WTC11 (cell line): Measurements from ENCODE around the gene HDGFL2. TPM values are rescaled to one million over a fixed set of nuclear protein-coding genes. Genes with fewer than 3 reads are reported as not detected.
A peak's percentile ranks its signal among the peaks of the same experiment; 100 is the strongest.

Experiments used
- ATAC-seq: fragments of 200-7000 bp; cut with Tn5 transposase; 2 replicates; pipeline ENCODE4 v1.10.0; 2021; ENCODE audit warnings: mild to moderate bottlenecking, moderate library complexity
- CTCF ChIA-PET: fragments of 300-600 bp; sonication (Branson Sonifier 250); formaldehyde crosslinking; loops from one replicate; lab custom pipeline; 2021; ENCODE audit warnings: antibody characterized with exemption; lab: Charles Lee
- POLR2A ChIA-PET: fragments of 350-600 bp; sonication (Branson Sonifier 250); formaldehyde crosslinking; loops from one replicate; lab custom pipeline; 2021; ENCODE audit warnings: antibody characterized with exemption; lab: Charles Lee
- DNase-seq: peaks from one replicate; pipeline ENCODE4 v3.0.0; 2021; ENCODE audit warnings: low spot score
- H3K27ac Mint-ChIP-seq: 2 replicates; pipeline ENCODE4 v1.8.0; 2021; ENCODE audit warnings: mixed read lengths
- H3K27me3 Mint-ChIP-seq: 2 replicates; pipeline ENCODE4 v1.8.0; 2021; ENCODE audit warnings: low read depth, mild to moderate bottlenecking, moderate library complexity, mixed read lengths
- H3K36me3 Mint-ChIP-seq: 2 replicates; pipeline ENCODE4 v1.8.0; 2021; ENCODE audit warnings: mixed read lengths
- H3K4me1 Mint-ChIP-seq: 2 replicates; pipeline ENCODE4 v1.8.0; 2022; ENCODE audit warnings: mixed read lengths
- H3K4me3 Mint-ChIP-seq: 2 replicates; pipeline ENCODE4 v1.8.0; 2021; ENCODE audit warnings: mild to moderate bottlenecking, moderate library complexity, mixed read lengths
- H3K9me3 Mint-ChIP-seq: 2 replicates; pipeline ENCODE4 v1.8.0; 2021; ENCODE audit warnings: mixed read lengths
- AFF4 ChIP-seq: sonication (generic); formaldehyde crosslinking; IDR thresholded peaks from 2 replicates; pipeline ENCODE4 v1.8.1; 2023; ENCODE audit warnings: mild to moderate bottlenecking, missing genetic modification reagents, borderline replicate concordance
- AR ChIP-seq: fragments of 250-450 bp; sonication (Bioruptor Pico); IDR thresholded peaks from 2 replicates; pipeline ENCODE4 v1.9.0; 2021; ENCODE audit warnings: mild to moderate bottlenecking
- ARID4B ChIP-seq: sonication (generic); formaldehyde crosslinking; IDR thresholded peaks from 2 replicates; pipeline ENCODE4 v1.8.0; 2023; ENCODE audit warnings: missing genetic modification reagents, mild to moderate bottlenecking, borderline replicate concordance
- CTCF ChIP-seq: fragments of 200-600 bp; IDR thresholded peaks from 2 replicates; pipeline ENCODE4 v1.8.0; 2022; ENCODE audit warnings: antibody characterized with exemption
- ESRRA ChIP-seq: sonication (generic); formaldehyde crosslinking; IDR thresholded peaks from 2 replicates; pipeline ENCODE4 v1.8.1; 2022; ENCODE audit warnings: mild to moderate bottlenecking, missing genetic modification reagents, borderline replicate concordance
- ETV6 ChIP-seq: sonication (generic); formaldehyde crosslinking; IDR thresholded peaks from 2 replicates; pipeline ENCODE4 v1.8.1; 2022; ENCODE audit warnings: mild to moderate bottlenecking, missing genetic modification reagents
- GRHL2 ChIP-seq: fragments of 250-450 bp; sonication (Bioruptor Pico); IDR thresholded peaks from 2 replicates; pipeline ENCODE4 v1.8.0; 2022; ENCODE audit warnings: mild to moderate bottlenecking, moderate library complexity; ENCODE audit not compliant: insufficient replicate concordance, severe bottlenecking
- NFE2L1 ChIP-seq: sonication (generic); formaldehyde crosslinking; IDR thresholded peaks from 2 replicates; pipeline ENCODE4 v1.8.1; 2023; ENCODE audit warnings: missing genetic modification reagents
- NR3C1 ChIP-seq: sonication (generic); formaldehyde crosslinking; conservative IDR thresholded peaks from 2 replicates; pipeline ENCODE4 v1.8.1; 2023; ENCODE audit warnings: low read depth, mild to moderate bottlenecking, missing genetic modification reagents
- OVOL2 ChIP-seq: fragments of 250-450 bp; sonication (Bioruptor Pico); IDR thresholded peaks from 2 replicates; pipeline ENCODE4 v1.9.0; 2021; ENCODE audit warnings: mild to moderate bottlenecking, borderline replicate concordance
- TEAD1 ChIP-seq: sonication (generic); formaldehyde crosslinking; IDR thresholded peaks from 2 replicates; pipeline ENCODE4 v1.8.0; 2022; ENCODE audit warnings: mild to moderate bottlenecking, missing genetic modification reagents
- TP53 ChIP-seq: sonication (generic); formaldehyde crosslinking; IDR thresholded peaks from 2 replicates; pipeline ENCODE4 v1.8.1; 2023; ENCODE audit warnings: mild to moderate bottlenecking, missing genetic modification reagents
- ZBTB21 ChIP-seq: sonication (generic); formaldehyde crosslinking; IDR thresholded peaks from 2 replicates; pipeline ENCODE4 v1.8.1; 2023; ENCODE audit warnings: mild to moderate bottlenecking, missing genetic modification reagents, borderline replicate concordance
- ZNF219 ChIP-seq: sonication (generic); formaldehyde crosslinking; IDR thresholded peaks from 2 replicates; pipeline ENCODE4 v1.8.0; 2023; ENCODE audit warnings: missing genetic modification reagents, mild to moderate bottlenecking, borderline replicate concordance
- ZNF396 ChIP-seq: fragments of 250-450 bp; sonication (Bioruptor Pico); IDR thresholded peaks from 2 replicates; pipeline ENCODE4 v1.8.0; 2021; ENCODE audit warnings: mild to moderate bottlenecking, moderate library complexity, borderline replicate concordance
- ZNF512 ChIP-seq: sonication (generic); formaldehyde crosslinking; IDR thresholded peaks from 2 replicates; pipeline ENCODE4 v1.8.1; 2022; ENCODE audit warnings: missing genetic modification reagents, borderline replicate concordance
- total RNA-seq: library from RNA; stranded (reverse); gene quantifications from 3 replicates; pipeline ENCODE4 v1.2.3, GENCODE V29; 2021

Gene HDGFL2
- total RNA-seq, 1 experiment from 2014 or later: 115 TPM

- DNase-seq (no peak), ATAC-seq (no peak)
- CTCF ChIA-PET: interaction anchor here (1.2 to 2.4 kb wide), 4 partner anchors 14 to 168 kb away, joined by 3 to 11 read pairs (median 6); no protein-coding TSS in a partner anchor
- TF ChIP-seq NFE2L1 (CRISPR knock-in tag) (no peak), ZNF396 (CRISPR knock-in tag) (no peak), ETV6 (no peak)
- H3K4me1 Mint-ChIP-seq: no peaks in the 10 kb centered on the region
- H3K36me3 Mint-ChIP-seq: peaks cover 9% of the 10 kb centered on the region; the same call in 1 of the 2 replicates
- H3K9me3 Mint-ChIP-seq: no peaks in the 10 kb centered on the region
- POLR2A ChIA-PET: interaction anchor here (0.6 to 1.3 kb wide), 2 partner anchors 26 to 61 kb away, joined by 4 to 6 read pairs; partner anchors contain the start of gene PLIN5
- H3K27me3 Mint-ChIP-seq: peaks cover 64% of the 10 kb centered on the region
- H3K4me3 Mint-ChIP-seq: no peak overlapping the region
- no peak overlapping the region for H3K27ac Mint-ChIP-seq
Observed at GRCh38 chr19:4508698-4509097, 36.6 kb downstream of the HDGFL2 start.

- Mint-ChIP-seq H3K4me3 (no peak overlapping the region), H3K27ac (no peak overlapping the region), H3K27me3 (peaks cover 82% of the 10 kb centered on the region), H3K36me3 (peaks cover 6% of the 10 kb centered on the region; the same call in 1 of the 2 replicates), H3K4me1 (no peaks in the 10 kb centered on the region), H3K9me3 (no peaks in the 10 kb centered on the region)
- ChIA-PET POLR2A (interaction anchor here (0.6 kb wide), 1 partner anchor 448 kb away, joined by 3 read pairs; no protein-coding TSS in a partner anchor), CTCF (interaction anchor here (1.3 kb wide), 1 partner anchor 13 kb away, joined by 9 read pairs; no protein-coding TSS in a partner anchor)
- ATAC-seq (peak; percentile 24), DNase-seq (no peak)
- TF ChIP-seq AR: no peak
- TF ChIP-seq AFF4 (CRISPR knock-in tag): no peak
- no peak for TF ChIP-seq ZNF219 (CRISPR knock-in tag)
- TF ChIP-seq ZBTB21 (CRISPR knock-in tag): no peak
- TF ChIP-seq CTCF: no peak
- TF ChIP-seq ZNF512 (CRISPR knock-in tag): no peak
- no peak for TF ChIP-seq GRHL2
- no peak for TF ChIP-seq NR3C1
- no peak for TF ChIP-seq TP53
- no peak for TF ChIP-seq OVOL2
- no peak for TF ChIP-seq ZNF396 (CRISPR knock-in tag)
- no peak for TF ChIP-seq ARID4B
- TF ChIP-seq TEAD1 (CRISPR knock-in tag): no peak
- TF ChIP-seq ESRRA (CRISPR knock-in tag): no peak
Observed at GRCh38 chr19:4510435-4511255, 38.5 kb downstream of the HDGFL2 start.
